SK-N-MC (cell line): ENCODE measurements around the gene RFX2.

Experiments used
- EZH2 ChIP-seq: fragments of 200-600 bp; sonication (generic); IDR thresholded peaks from one replicate; pipeline ENCODE4 v1.6.1; 2017; ENCODE audit warnings: antibody characterized with exemption
- POLR2AphosphoS5 ChIP-seq: IDR thresholded peaks from 2 replicates; pipeline ENCODE4 v1.6.1; 2012; ENCODE audit warnings: mild to moderate bottlenecking, low read depth, low read length, borderline replicate concordance

DNA sequence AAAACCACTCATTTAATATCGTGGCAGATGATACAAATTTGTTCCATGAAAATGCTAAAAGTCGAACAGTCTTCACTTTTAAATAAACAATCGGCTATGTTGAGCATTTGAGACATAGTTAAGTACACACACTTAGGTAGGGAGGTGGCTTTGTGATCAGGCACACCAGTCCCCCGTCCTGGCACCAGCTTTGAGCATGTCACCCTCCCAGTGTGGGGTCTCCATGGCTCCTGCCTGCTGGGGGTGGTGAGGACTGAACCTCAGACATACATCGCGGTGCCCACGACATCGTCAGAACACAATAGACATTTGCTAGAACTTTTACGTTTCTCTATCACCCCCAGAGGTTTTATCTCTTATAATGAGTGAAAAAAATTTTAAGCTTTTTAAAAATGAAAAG, 62.0 kb downstream of the RFX2 start:
- TF ChIP-seq POLR2AphosphoS5 = no peak
- TF ChIP-seq EZH2 = no peak
